Esophagus squamous epithelium (tissue), 4 donors: ENCODE data around the gene MYOZ3.

Experiments
- CTCF ChIP-seq, 6 experiments: fragments of 450-650 bp in 4 of 6; fragments of 200-600 bp in 2 of 6; sonication (generic) in 2 of 6; IDR thresholded peaks; one replicate each; pipeline ENCODE4 v1.5.1; 2016 to 2019; ENCODE audit warnings: antibody characterized with exemption in 6 of 6, mild to moderate bottlenecking in 4 of 6, moderate library complexity in 4 of 6
- POLR2A ChIP-seq, 4 donors: fragments of 450-650 bp; IDR thresholded peaks; one replicate each; pipeline ENCODE4 v1.6.1; 2017; ENCODE audit warnings: antibody characterized with exemption in 4 of 4, mild to moderate bottlenecking in 4 of 4, moderate library complexity in 3 of 4

- TF ChIP-seq CTCF (IDR thresholded peaks at IDR 0.05) (no peak), POLR2A (IDR thresholded peaks at IDR 0.05) (no peak)
Observed at GRCh38 chr5:150639751-150640150, 21.3 kb upstream of the MYOZ3 start.
